ENCODE results near the gene DHRS4L2. TPM values are rescaled to one million over a fixed set of nuclear protein-coding genes. Genes with fewer than 3 reads are reported as not detected.
A peak's percentile ranks its signal among the peaks of the same experiment; 100 is the strongest.
"Not testable (repeated sequence)": the region's sequence is repeated elsewhere in the genome, so short reads cannot be mapped to it uniquely, and the experiment has no call there.

The DHRS4L2 gene
- total RNA-seq, 2 experiments from 2014 or later = 26.2 to 26.3 TPM

DNA sequence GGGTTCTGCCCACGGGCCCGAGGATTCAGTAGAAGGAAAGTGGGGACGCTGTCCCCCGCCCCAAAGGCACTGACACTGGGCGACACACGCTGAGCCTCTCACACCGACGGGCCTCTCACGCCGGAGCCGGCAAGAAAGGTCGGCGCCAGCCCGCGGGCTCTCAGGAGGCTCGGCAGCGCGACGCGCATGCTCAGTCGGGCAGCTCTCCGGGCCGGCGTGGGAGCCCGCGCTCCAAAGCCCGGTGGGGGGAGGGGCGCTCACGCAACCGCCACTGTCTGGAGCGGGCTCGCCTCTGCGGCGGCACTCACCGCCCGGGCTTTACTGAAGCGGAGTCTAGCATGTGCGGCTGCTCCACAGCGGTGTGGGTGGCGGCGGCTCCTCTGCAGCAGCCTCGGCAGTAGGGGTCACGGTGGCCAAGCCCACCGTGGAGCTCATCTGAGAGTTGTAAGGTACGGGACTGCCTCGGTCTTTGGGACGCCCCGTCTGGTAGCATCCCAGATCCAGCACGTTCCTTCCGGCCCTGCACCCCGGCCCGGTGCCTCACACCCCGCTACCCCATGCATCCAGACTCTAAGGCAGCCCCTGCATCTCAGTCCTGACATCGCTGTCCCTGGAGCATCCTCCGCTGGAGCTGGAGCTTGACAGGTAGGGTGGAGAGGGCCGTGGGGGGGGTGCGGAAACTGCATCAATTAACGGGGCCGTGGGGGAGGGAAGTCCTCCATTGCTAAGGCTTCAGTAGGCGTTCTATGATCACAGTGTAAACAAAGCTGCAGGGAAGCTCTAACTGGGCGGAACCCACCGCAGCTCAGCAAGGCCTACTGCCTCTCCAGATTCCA lies 18.3 kb downstream of the DHRS4L2 start:
- peak overlapping the region; percentile 72 for H3K4me3 Mint-ChIP-seq
- peaks cover 40% of the 10 kb centered on the region for H3K4me1 Mint-ChIP-seq (ENCODE audit: low read depth)
- peak; percentile 68 for DNase-seq
- CTCF ChIA-PET = interaction anchor here (0.6 to 1.7 kb wide), 3 partner anchors 49 to 57 kb away, joined by 3 to 5 read pairs (median 4); no protein-coding TSS in a partner anchor
- H3K36me3 Mint-ChIP-seq (ENCODE audit: low read depth); H3K27me3 Mint-ChIP-seq (ENCODE audit: low read depth); H3K9me3 Mint-ChIP-seq; intact Hi-C loops (cut with micrococcal nuclease): not testable (repeated sequence)
- H3K27ac Mint-ChIP-seq = peak overlapping the region; percentile 74

DNA sequence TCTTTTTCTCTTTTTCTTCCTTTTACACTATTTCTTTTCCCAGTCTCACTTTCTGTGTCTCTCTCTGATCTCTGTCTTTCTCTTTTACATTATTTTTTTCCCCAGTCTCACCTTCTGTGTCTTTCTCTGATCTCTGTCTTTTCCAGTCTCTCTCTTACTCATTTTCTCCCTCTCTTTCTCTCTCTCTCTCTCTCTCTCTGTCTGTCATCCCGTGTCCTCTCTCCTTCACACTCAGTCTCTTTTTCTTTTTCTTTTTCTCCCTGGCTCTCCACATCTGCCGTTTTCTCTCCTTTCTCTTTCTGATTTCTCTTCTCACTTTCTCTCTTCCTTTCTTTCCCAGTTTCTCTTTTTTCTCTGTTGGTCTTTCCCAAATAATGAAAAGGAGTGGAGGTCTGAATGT lies 22.3 kb downstream of the DHRS4L2 start:
- Mint-ChIP-seq H3K27ac (peak overlapping the region; percentile 47), H3K4me3 (no peak overlapping the region), H3K36me3 (ENCODE audit: low read depth) (peaks cover 3% of the 10 kb centered on the region), H3K4me1 (ENCODE audit: low read depth) (peaks cover 40% of the 10 kb centered on the region), H3K9me3 (no peaks in the 10 kb centered on the region), H3K27me3 (ENCODE audit: low read depth) (no peaks in the 10 kb centered on the region)
- CTCF ChIA-PET = interaction anchor here (1.0 to 1.5 kb wide), 2 partner anchors 79 to 97 kb away, joined by 4 to 5 read pairs; no protein-coding TSS in a partner anchor
- no peak for DNase-seq
- intact Hi-C loops (cut with micrococcal nuclease) = loop anchor here (10.0 kb wide), 1 partner anchor 56 kb away; the partner anchor contains the start of gene DHRS4

DNA sequence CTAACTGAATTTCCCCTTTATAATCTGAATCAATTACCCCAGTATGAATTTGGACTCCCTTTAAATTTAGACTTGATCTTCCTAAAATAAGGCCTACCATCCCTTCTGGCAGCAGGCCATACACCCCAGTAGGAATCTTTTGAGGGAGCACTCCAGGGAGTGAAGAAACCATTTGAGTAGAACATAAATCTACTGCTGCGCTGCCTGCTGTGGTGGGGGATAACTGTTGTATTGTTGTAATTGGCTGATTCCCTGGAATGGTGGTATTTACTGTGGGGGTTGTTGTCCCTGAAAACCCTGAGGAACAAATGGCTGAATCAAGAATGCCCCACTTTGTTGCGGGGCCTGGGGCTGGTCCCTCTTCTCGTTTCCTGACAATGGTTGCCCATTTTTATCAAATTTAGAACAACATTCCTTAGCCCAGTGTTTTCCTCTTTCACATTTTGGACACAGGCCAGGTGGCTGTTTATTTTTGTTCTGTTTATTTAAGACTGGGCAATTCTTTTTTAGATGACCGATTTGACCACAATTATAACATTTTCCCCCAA lies 24.1 kb downstream of the DHRS4L2 start:
- not testable (repeated sequence) for H3K36me3 Mint-ChIP-seq (ENCODE audit: low read depth); H3K4me3 Mint-ChIP-seq; H3K9me3 Mint-ChIP-seq; DNase-seq; H3K27ac Mint-ChIP-seq; H3K27me3 Mint-ChIP-seq (ENCODE audit: low read depth)
- intact Hi-C loops (cut with micrococcal nuclease) = loop anchor here (10.0 kb wide), 1 partner anchor 58 kb away; the partner anchor contains the start of gene DHRS4
- H3K4me1 Mint-ChIP-seq (ENCODE audit: low read depth) = peaks cover 36% of the 10 kb centered on the region
- CTCF ChIA-PET = interaction anchor here (0.8 kb wide), 1 partner anchor 77 kb away, joined by 3 read pairs; no protein-coding TSS in a partner anchor

DNA sequence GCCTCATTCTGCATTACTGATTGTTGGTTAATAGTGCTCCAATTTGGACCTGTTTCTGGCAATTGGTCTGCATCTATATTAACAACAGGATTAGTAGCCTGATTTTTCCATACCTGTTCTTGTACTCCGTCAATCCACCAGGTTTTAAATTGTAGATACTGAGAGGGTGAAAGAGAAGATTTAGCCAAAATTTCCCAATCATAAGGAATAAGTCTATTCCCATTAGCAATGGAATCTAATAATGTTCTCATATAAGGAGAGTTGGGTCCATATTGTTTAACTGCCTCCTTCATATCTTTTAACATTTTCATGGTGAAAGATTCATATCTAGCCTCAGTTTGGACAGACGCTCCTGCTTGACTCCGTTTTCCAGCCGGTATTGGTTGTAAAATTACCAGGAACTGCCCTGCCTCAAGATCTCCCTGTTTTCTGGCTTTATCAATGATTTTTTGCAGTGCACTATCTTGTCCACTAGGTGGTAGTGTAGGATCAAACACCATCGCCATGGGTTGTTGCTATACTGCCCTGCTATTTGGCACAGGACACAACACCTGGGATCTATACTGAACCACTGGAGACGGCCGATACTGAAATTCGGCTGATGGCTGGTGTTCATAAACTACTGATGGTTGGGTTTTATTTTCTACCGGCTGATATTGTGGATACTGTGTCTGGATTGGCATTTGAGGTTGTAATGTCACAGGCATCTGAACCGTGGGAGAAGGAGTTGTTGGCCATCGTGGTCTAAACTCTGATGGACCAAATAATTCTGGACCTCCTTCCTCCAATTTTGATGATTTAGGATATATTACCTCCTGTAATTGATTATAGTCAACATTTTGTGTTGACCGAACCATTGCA lies 25.2 kb downstream of the DHRS4L2 start:
- Mint-ChIP-seq H3K27ac (no peak overlapping the region), H3K9me3 (no peaks in the 10 kb centered on the region), H3K4me1 (ENCODE audit: low read depth) (peaks cover 25% of the 10 kb centered on the region), H3K4me3 (no peak overlapping the region), H3K36me3 (ENCODE audit: low read depth) (no peaks in the 10 kb centered on the region), H3K27me3 (ENCODE audit: low read depth) (no peaks in the 10 kb centered on the region)
- CTCF ChIA-PET = interaction anchor here (0.7 to 2.2 kb wide), 7 partner anchors 25 to 96 kb away, joined by 3 to 6 read pairs (median 3); partner anchors contain the start of gene DHRS4L2
- peak; percentile 66 for DNase-seq
- intact Hi-C loops (cut with micrococcal nuclease) = loop anchor here (1.0 to 10.0 kb wide), 10 partner anchors 22 to 283 kb away; partner anchors contain the start of genes CARMIL3, DHRS4, GMPR2 and IRF9

DNA sequence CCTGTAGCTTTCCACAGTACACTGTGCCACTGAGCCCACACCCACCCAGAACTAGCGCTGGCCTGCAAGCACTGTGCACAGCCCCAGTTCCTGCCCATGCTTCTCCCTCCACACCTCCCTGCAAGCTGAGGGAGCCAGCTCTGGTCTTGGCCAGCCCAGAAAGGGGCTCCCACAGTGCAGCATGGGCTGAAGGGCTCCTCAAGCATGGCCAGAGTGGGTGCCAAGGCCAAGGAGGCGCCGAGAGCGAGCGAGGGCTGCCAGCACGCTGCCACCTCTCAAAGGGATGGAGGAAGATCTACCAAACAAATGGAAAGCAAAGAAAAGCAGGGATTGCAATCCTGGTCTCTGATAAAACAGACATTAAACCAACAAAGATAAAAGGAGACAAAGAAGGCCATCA lies 27.0 kb downstream of the DHRS4L2 start:
- intact Hi-C loops (cut with micrococcal nuclease) = loop anchor here (2.0 to 10.0 kb wide), 3 partner anchors 61 to 281 kb away; partner anchors contain the start of genes DHRS4, GMPR2 and NEDD8
- CTCF ChIA-PET = interaction anchor here (1.3 to 2.2 kb wide), 3 partner anchors 41 to 93 kb away, joined by 4 to 6 read pairs (median 4); no protein-coding TSS in a partner anchor
- not testable (repeated sequence) for H3K27me3 Mint-ChIP-seq (ENCODE audit: low read depth); H3K27ac Mint-ChIP-seq; H3K4me1 Mint-ChIP-seq (ENCODE audit: low read depth); H3K4me3 Mint-ChIP-seq; DNase-seq; H3K36me3 Mint-ChIP-seq (ENCODE audit: low read depth); H3K9me3 Mint-ChIP-seq

DNA sequence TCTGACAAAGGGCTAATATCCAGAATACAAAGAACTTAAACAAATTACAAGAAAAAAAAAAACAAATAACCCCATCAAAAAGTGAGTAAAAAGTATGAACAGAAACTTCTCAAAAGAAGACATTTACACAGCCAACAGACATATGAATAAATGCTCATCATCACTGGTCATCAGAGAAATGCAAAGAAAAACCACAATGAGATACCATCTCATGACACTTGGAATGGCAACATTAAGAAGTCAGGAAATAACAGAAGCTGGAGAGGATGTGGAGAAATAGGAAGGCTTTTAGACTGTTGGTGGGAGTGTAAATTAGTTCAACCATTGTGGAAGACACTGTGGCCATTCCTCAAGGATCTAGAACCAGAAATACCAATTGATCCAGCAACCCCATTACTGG lies 30.2 kb downstream of the DHRS4L2 start:
- H3K9me3 Mint-ChIP-seq; DNase-seq; CTCF ChIA-PET; H3K27ac Mint-ChIP-seq; H3K4me3 Mint-ChIP-seq; H3K27me3 Mint-ChIP-seq (ENCODE audit: low read depth); H3K4me1 Mint-ChIP-seq (ENCODE audit: low read depth); H3K36me3 Mint-ChIP-seq (ENCODE audit: low read depth): not testable (repeated sequence)
- intact Hi-C loops (cut with micrococcal nuclease) = loop anchor here (10.0 kb wide), 1 partner anchor 64 kb away; the partner anchor contains the start of gene DHRS4

DNA sequence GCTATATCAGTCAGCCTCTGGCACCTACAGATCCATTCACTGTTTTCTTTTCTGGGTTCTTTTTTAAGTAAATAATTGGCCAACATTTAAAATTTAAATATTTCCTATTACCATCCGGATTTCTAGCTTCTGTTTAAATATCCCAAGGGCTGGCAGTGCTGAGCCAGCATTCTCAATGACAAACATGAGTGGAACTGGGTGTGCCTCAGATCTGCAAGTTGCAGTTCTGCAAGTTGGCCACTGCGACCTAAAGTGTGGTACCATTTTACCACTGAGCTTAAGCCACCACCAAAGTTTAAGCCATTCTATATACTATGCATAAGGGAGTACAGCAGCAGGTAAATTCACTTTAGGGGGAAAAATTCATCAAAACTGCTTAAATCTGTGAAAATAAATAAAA lies 31.2 kb downstream of the DHRS4L2 start:
- H3K9me3 Mint-ChIP-seq; H3K27ac Mint-ChIP-seq; H3K27me3 Mint-ChIP-seq (ENCODE audit: low read depth); CTCF ChIA-PET; H3K36me3 Mint-ChIP-seq (ENCODE audit: low read depth); H3K4me3 Mint-ChIP-seq; H3K4me1 Mint-ChIP-seq (ENCODE audit: low read depth); DNase-seq: not testable (repeated sequence)
- intact Hi-C loops (cut with micrococcal nuclease) = loop anchor here (10.0 kb wide), 1 partner anchor 65 kb away; the partner anchor contains the start of gene DHRS4

DNA sequence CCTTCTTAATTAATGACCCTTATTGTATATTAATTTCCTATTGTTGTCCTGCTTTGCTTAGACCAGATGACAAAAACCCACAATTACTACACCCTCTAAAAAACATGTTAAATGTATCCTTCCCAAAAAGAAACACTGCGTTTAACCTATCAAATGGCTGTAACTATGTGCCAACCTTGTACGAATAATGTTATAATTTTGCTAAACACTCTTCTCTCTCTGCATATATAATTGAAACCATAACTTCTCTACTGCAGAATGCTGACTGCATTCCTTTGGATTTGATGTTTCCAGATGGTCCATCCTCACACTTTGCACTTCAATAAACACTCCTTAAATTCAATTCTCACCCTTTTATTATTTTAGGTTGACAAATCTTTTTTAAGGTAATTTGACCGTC lies 31.8 kb downstream of the DHRS4L2 start:
- H3K36me3 Mint-ChIP-seq (ENCODE audit: low read depth); CTCF ChIA-PET: not testable (repeated sequence)

DNA sequence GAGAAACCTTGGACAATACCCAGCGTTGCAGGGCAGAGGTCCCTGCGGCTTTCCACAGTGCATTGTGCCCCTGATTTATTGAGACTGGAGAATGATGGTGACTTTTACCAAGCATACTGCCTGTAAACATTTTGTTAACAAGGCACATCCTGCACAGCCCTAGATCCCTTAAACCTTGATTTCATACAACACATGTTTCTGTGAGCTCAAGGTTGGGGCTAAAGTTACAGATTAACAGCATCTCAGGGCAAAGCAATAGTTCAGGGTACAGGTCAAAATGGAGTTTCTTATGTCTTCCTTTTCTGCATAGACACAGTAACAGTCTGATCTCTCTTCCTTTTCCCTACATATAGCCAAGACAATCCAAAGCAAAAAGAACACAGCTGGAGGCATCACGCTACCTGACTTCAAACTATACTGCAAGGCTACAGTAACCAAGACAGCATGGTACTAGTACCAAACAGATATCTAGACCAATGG lies 36.2 kb downstream of the DHRS4L2 start:
- intact Hi-C loops (cut with micrococcal nuclease); H3K4me3 Mint-ChIP-seq; H3K4me1 Mint-ChIP-seq (ENCODE audit: low read depth); H3K9me3 Mint-ChIP-seq; DNase-seq; H3K36me3 Mint-ChIP-seq (ENCODE audit: low read depth); H3K27ac Mint-ChIP-seq; H3K27me3 Mint-ChIP-seq (ENCODE audit: low read depth); CTCF ChIA-PET: not testable (repeated sequence)

More for the DNA sequence above, 31.8 kb downstream of the DHRS4L2 start:
- H3K4me3 Mint-ChIP-seq; DNase-seq; H3K4me1 Mint-ChIP-seq (ENCODE audit: low read depth); H3K27ac Mint-ChIP-seq; H3K27me3 Mint-ChIP-seq (ENCODE audit: low read depth); intact Hi-C loops (cut with micrococcal nuclease); H3K9me3 Mint-ChIP-seq: not testable (repeated sequence)

DNA sequence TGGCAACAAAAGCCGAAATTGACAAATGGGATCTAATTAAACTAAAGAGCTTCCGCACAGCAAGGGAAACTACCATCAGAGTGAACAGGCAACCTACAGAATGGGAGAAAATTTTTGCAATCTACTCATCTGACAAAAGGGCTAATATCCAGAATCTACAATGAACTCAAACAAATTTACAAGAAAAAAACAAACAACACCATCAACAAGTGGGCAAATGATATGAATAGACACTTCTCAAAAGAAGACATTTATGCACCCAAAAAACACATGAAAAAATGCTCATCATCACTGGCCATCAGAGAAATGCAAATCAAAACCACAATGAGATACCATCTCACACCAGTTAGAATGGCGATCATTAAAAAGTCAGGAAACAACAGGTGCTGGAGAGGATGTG lies 41.0 kb downstream of the DHRS4L2 start:
- CTCF ChIA-PET = not testable (repeated sequence)

DNA sequence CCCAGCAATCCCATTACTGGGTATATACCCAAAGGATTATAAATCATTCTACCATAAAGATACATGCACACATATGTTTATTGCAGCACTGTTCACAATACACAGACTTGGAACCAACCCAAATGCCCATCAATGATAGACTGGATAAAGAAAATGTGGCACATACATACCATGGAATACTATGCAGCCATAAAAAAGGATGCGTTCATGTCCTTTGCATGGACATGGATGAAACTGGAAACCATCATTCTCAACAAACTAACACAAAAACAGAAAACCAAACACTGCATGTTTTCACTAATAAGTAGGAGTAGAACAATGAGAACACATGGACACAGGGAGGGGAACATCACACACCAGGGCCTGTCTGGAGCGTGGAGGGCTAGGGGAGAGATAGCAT lies 42.6 kb downstream of the DHRS4L2 start:
- intact Hi-C loops (cut with micrococcal nuclease) = not testable (repeated sequence)

More for the DNA sequence above, 41.0 kb downstream of the DHRS4L2 start:
- H3K36me3 Mint-ChIP-seq (ENCODE audit: low read depth); H3K27ac Mint-ChIP-seq; intact Hi-C loops (cut with micrococcal nuclease); H3K4me3 Mint-ChIP-seq; H3K27me3 Mint-ChIP-seq (ENCODE audit: low read depth); H3K4me1 Mint-ChIP-seq (ENCODE audit: low read depth); DNase-seq: not testable (repeated sequence)
- peaks cover 15% of the 10 kb centered on the region for H3K9me3 Mint-ChIP-seq

More for the DNA sequence above, 42.6 kb downstream of the DHRS4L2 start:
- H3K27me3 Mint-ChIP-seq (ENCODE audit: low read depth); H3K4me1 Mint-ChIP-seq (ENCODE audit: low read depth); H3K4me3 Mint-ChIP-seq; H3K27ac Mint-ChIP-seq; DNase-seq; H3K36me3 Mint-ChIP-seq (ENCODE audit: low read depth): not testable (repeated sequence)
- CTCF ChIA-PET = interaction anchor here (0.7 kb wide), 1 partner anchor 382 kb away, joined by 6 read pairs; no protein-coding TSS in a partner anchor
- peaks cover 15% of the 10 kb centered on the region for H3K9me3 Mint-ChIP-seq
